ENCODE data around the gene TLR8.

- TF ChIP-seq CTCF (IDR thresholded peaks at IDR 0.05) (no peak), POLR2A (IDR thresholded peaks at IDR 0.05) (no peak)
Observed at GRCh38 chrX:12951595-12951975, 45.2 kb downstream of the TLR8 start.
